Neuronal stem cell (in vitro differentiated cells): ENCODE data around the gene BACE2.
"Not testable (repeated sequence)": the region's sequence is repeated elsewhere in the genome, so short reads cannot be mapped to it uniquely, and the experiment has no call there.

Experiments
- DNase-seq: peaks from one replicate; pipeline ENCODE4 v3.0.0-alpha.2; 2013; ENCODE audit warnings: low spot score
- H2AFZ ChIP-seq: one replicate; pipeline ENCODE4 v1.6.1; 2013; ENCODE audit warnings: mild to moderate bottlenecking, low read length, inconsistent platforms
- H2AK5ac ChIP-seq: 2 replicates; pipeline ENCODE4 v1.6.1; 2013; ENCODE audit warnings: low read depth, mild to moderate bottlenecking, inconsistent platforms, low read length, moderate library complexity, mixed read lengths
- H2BK120ac ChIP-seq: 2 replicates; pipeline ENCODE4 v1.6.1; 2013; ENCODE audit warnings: low read depth, mild to moderate bottlenecking, inconsistent platforms, low read length, moderate library complexity, mixed read lengths
- H2BK12ac ChIP-seq: one replicate; pipeline ENCODE4 v1.6.1; 2013; ENCODE audit warnings: low read length, inconsistent platforms
- H2BK15ac ChIP-seq: 2 replicates; pipeline ENCODE4 v1.6.1; 2013; ENCODE audit warnings: mild to moderate bottlenecking, low read length, inconsistent platforms, mixed read lengths
- H2BK5ac ChIP-seq: one replicate; pipeline ENCODE4 v1.6.1; 2013; ENCODE audit warnings: inconsistent platforms, mild to moderate bottlenecking, low read length, moderate library complexity
- H3K14ac ChIP-seq: one replicate; pipeline ENCODE4 v1.6.1; 2013; ENCODE audit warnings: low read length, inconsistent platforms
- H3K18ac ChIP-seq: 2 replicates; pipeline ENCODE4 v1.6.1; 2013; ENCODE audit warnings: low read length, inconsistent platforms
- H3K23ac ChIP-seq: 2 replicates; pipeline ENCODE4 v1.6.1; 2013; ENCODE audit warnings: low read depth, mild to moderate bottlenecking, mixed read lengths, low read length, inconsistent platforms; ENCODE audit not compliant: poor library complexity
- H3K27ac ChIP-seq: replicated peaks from 3 replicates; pipeline ENCODE4 v1.5.1; 2013; ENCODE audit warnings: low read length, inconsistent platforms
- H3K27me3 ChIP-seq, 3 experiments: 2 replicates each; pipeline ENCODE4 v1.6.1; 2013; ENCODE audit warnings: low read length in 3 of 3, mild to moderate bottlenecking in 2 of 3, inconsistent platforms in 1 of 3, low read depth in 1 of 3, mixed read lengths in 1 of 3, moderate library complexity in 1 of 3; ENCODE audit not compliant: control insufficient read depth in 3 of 3, insufficient read depth in 3 of 3
- H3K36me3 ChIP-seq, 2 donors: replicated peaks in 1 of 2; 2 replicates each; pipeline ENCODE4 v1.6.1; 2013; ENCODE audit warnings: low read length in 2 of 2; ENCODE audit not compliant: control insufficient read depth in 2 of 2, insufficient read depth in 2 of 2
- H3K4ac ChIP-seq: 2 replicates; pipeline ENCODE4 v1.6.1; 2013; ENCODE audit warnings: inconsistent platforms, mild to moderate bottlenecking, low read length, moderate library complexity
- H3K4me1 ChIP-seq, 2 donors: 1 replicate in 1 of 2; 2 replicates in 1 of 2; pipeline ENCODE4 v1.6.1; 2013; ENCODE audit warnings: low read length in 2 of 2, low read depth in 1 of 2; ENCODE audit not compliant: control insufficient read depth in 2 of 2, insufficient read depth in 1 of 2
- H3K4me2 ChIP-seq: one replicate; pipeline ENCODE4 v1.6.1; 2013; ENCODE audit warnings: mild to moderate bottlenecking, low read length, inconsistent platforms; ENCODE audit not compliant: insufficient read depth, poor library complexity, severe bottlenecking
- H3K4me3 ChIP-seq, 2 donors: 2 replicates each; pipeline ENCODE4 v1.5.1; 2013; ENCODE audit warnings: low read length in 2 of 2, mild to moderate bottlenecking in 2 of 2, inconsistent platforms in 1 of 2, moderate library complexity in 1 of 2
- H3K79me1 ChIP-seq: one replicate; pipeline ENCODE4 v1.6.1; 2013; ENCODE audit warnings: low read depth, mild to moderate bottlenecking, inconsistent platforms, low read length, moderate library complexity
- H3K9ac ChIP-seq: one replicate; pipeline ENCODE4 v1.6.1; 2013; ENCODE audit warnings: mild to moderate bottlenecking, low read depth, low read length, inconsistent platforms; ENCODE audit not compliant: poor library complexity
- H3K9me3 ChIP-seq, 2 donors: replicated peaks in 1 of 2; 2 replicates each; pipeline versions ENCODE3 to v1.6.1; 2013; ENCODE audit warnings: low read length in 2 of 2, mild to moderate bottlenecking in 2 of 2, inconsistent platforms in 1 of 2, low read depth in 1 of 2, mixed read lengths in 1 of 2, moderate library complexity in 1 of 2; ENCODE audit not compliant: control insufficient read depth in 2 of 2, insufficient read depth in 1 of 2
- H4K8ac ChIP-seq: one replicate; pipeline ENCODE4 v1.6.1; 2013; ENCODE audit warnings: low read depth, mild to moderate bottlenecking, inconsistent platforms, low read length, moderate library complexity
- H4K91ac ChIP-seq: one replicate; pipeline ENCODE4 v1.6.1; 2013; ENCODE audit warnings: low read length, low read depth, mild to moderate bottlenecking, inconsistent platforms; ENCODE audit not compliant: poor library complexity
- whole genome bisulfite sequencing, 2 donors: extraction: QIAGEN DNeasy Blood & Tissue Kit; methylation state at CpG; one replicate each; pipeline ENCODE4 v1.1.7; 2013; ENCODE audit warnings: missing lambda C conversion rate in 2 of 2, mixed read lengths in 1 of 2; ENCODE audit not compliant: insufficient read length in 2 of 2, insufficient replicate concordance in 1 of 2; ENCODE audit errors: extremely low coverage in 2 of 2; 5-methylcytosine and 5-hydroxymethylcytosine counted together

The BACE2 gene

DNA sequence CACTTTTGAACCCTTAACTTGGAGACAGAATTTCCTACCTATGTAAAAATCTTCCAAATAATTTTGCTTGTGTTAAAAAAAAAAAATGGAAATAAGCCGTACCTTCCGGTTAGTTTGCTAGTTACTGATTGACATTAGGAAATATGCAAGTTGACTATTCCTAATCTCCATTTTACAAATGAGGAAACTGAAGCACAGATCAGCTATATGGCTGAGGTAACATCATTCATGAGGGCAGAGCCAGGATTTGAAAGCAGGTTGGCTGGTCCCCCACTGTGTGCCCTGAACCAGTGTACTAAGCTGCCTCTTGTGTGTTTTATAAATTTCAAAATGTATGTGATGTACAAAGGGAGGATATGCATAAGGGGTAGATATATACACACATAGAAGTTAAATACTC, 29.6 kb downstream of the BACE2 start:
- Histone ChIP-seq H3K27me3 (no peaks in the 10 kb centered on the region), H3K4ac (no peak overlapping the region), H2BK15ac (no peak overlapping the region), H3K79me1 (no peaks in the 10 kb centered on the region), H2AFZ (no peak overlapping the region), H2BK5ac (no peak overlapping the region), H4K8ac (no peak overlapping the region), H3K4me3 (no peak overlapping the region), H2AK5ac (no peak overlapping the region), H3K18ac (no peak overlapping the region), H3K14ac (no peak overlapping the region), H3K4me2 (no peak overlapping the region), H3K4me1 (peaks cover 0 to 1% of the 10 kb centered on the region in 2 donors), H3K23ac (no peak overlapping the region), H3K9ac (no peak overlapping the region), H2BK12ac (no peak overlapping the region), H3K36me3 (no peaks in the 10 kb centered on the region), H4K91ac (no peak overlapping the region), H3K27ac (no peak overlapping the region), H2BK120ac (no peak overlapping the region), H3K9me3 (no peaks in the 10 kb centered on the region)
- no CpG with 5 or more reads among the region's 2 CpGs for WGBS, 2 donors
- DNase-seq: no peak

DNA sequence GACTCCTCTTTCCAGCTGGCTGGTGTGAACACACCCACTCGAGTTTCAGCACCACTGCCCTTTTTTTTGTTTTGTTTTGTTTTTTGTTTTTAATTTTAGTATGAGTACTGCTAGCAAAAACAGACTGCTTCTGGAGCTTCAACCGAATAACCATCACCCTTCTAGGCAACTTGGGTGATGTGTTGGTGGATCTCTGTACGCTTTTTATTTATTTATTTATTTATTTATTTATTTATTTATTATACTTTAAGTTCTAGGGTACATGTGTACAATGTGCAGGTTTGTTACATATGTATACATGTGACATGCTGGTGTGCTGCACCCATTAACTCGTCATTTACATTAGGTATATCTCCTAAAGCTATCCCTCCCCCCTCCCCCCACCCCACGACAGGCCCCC, 30.7 kb downstream of the BACE2 start:
- H4K91ac ChIP-seq, H2AK5ac ChIP-seq, H2BK120ac ChIP-seq, H3K9ac ChIP-seq, H3K79me1 ChIP-seq, H2BK12ac ChIP-seq, H2BK15ac ChIP-seq, H3K4ac ChIP-seq, H3K9me3 ChIP-seq, H2AFZ ChIP-seq, H3K14ac ChIP-seq, H3K36me3 ChIP-seq, H4K8ac ChIP-seq, H3K27me3 ChIP-seq, H3K23ac ChIP-seq, H3K4me1 ChIP-seq, H3K4me3 ChIP-seq, H3K27ac ChIP-seq, H3K18ac ChIP-seq, H2BK5ac ChIP-seq, H3K4me2 ChIP-seq, DNase-seq: not testable (repeated sequence)
- no CpG with 5 or more reads among the region's 5 CpGs for WGBS, 2 donors

DNA sequence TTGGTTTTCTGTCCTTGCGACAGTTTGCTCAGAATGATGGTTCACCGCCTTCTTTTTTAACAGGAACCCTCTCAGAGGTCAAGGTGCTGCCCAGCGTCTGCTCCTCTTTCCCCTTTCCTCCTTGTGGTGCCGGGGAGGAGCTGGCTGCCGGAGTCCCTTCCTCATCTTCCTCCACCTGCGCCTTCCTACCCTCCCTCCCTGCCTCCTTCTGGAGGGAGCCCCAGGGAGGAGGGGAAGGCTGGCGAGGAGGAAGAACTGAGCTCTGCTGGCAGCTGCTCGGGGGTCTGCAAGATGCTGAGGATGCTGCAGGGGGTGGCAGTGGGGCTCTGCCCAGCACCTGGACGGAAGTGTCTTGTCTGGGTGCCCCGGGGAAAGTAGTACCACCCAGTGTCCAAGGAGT, 31.2 kb downstream of the BACE2 start:
- peaks cover 0 to 1% of the 10 kb centered on the region in 2 donors for H3K4me1 ChIP-seq
- H3K9ac ChIP-seq: no peak overlapping the region
- H3K23ac ChIP-seq: no peak overlapping the region
- no peak overlapping the region for H2BK120ac ChIP-seq
- no peak overlapping the region for H3K14ac ChIP-seq
- H3K27ac ChIP-seq: no peak overlapping the region
- H4K91ac ChIP-seq: no peak overlapping the region
- H3K4ac ChIP-seq: no peak overlapping the region
- no peaks in the 10 kb centered on the region for H3K79me1 ChIP-seq
- no peak overlapping the region for H2BK15ac ChIP-seq
- H4K8ac ChIP-seq: no peak overlapping the region
- no peak overlapping the region for H3K4me3 ChIP-seq
- no peak overlapping the region for H2BK5ac ChIP-seq
- WGBS, 2 donors: no CpG with 5 or more reads among the region's 10 CpGs
- peak overlapping the region; percentile 36 for H3K18ac ChIP-seq
- no peaks in the 10 kb centered on the region for H3K36me3 ChIP-seq
- no peaks in the 10 kb centered on the region for H3K27me3 ChIP-seq
- H2BK12ac ChIP-seq: no peak overlapping the region
- no peak overlapping the region for H2AK5ac ChIP-seq
- H3K4me2 ChIP-seq: no peak overlapping the region
- no peak overlapping the region for H2AFZ ChIP-seq
- no peak for DNase-seq
- no peaks in the 10 kb centered on the region for H3K9me3 ChIP-seq

DNA sequence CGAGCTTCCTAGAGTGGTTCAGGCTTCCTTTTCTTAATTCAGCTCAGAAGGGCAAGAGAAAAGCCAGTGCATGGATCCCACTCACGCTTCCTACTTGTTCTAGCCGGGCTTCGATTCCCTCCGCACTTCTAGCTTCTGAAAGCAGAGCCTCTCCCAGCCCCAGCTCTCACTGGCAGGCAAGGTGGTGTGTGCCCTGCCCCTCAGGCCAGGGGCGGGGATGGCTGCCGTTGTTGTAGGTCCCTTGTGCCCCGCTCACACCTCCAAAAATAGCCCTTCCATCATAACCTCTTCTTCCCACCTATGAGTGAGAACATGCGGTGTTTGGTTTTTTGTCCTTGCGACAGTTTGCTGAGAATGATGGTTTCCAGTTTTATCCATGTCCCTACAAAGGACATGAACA, 31.6 kb downstream of the BACE2 start:
- no peak overlapping the region for H3K23ac ChIP-seq
- no peak overlapping the region for H2AK5ac ChIP-seq
- H3K4me2 ChIP-seq: no peak overlapping the region
- no peak overlapping the region for H2AFZ ChIP-seq
- no peak overlapping the region for H3K9ac ChIP-seq
- no peak overlapping the region for H3K4ac ChIP-seq
- H3K27ac ChIP-seq: no peak overlapping the region
- no peaks in the 10 kb centered on the region for H3K27me3 ChIP-seq
- no peaks in the 10 kb centered on the region for H3K79me1 ChIP-seq
- H2BK12ac ChIP-seq: no peak overlapping the region
- no peak overlapping the region for H3K14ac ChIP-seq
- H2BK120ac ChIP-seq: no peak overlapping the region
- no CpG with 5 or more reads among the region's 10 CpGs for WGBS, 2 donors
- no peak overlapping the region for H3K18ac ChIP-seq
- DNase-seq: no peak
- no peaks in the 10 kb centered on the region for H3K9me3 ChIP-seq
- H3K36me3 ChIP-seq: no peaks in the 10 kb centered on the region
- H4K8ac ChIP-seq: no peak overlapping the region
- no peak overlapping the region for H4K91ac ChIP-seq
- peaks cover 0 to 1% of the 10 kb centered on the region in 2 donors for H3K4me1 ChIP-seq
- no peak overlapping the region for H3K4me3 ChIP-seq
- H2BK5ac ChIP-seq: no peak overlapping the region
- H2BK15ac ChIP-seq: no peak overlapping the region
